SKM-1 (cell line): ENCODE measurements around the gene SERINC3.
A peak's percentile ranks its signal among the peaks of the same experiment; 100 is the strongest.
"Not testable (repeated sequence)": the region's sequence is repeated elsewhere in the genome, so short reads cannot be mapped to it uniquely, and the experiment has no call there.

ENCODE experiments used
- DNase-seq: peaks from one replicate; lab custom pipeline; 2025; ENCODE audit not compliant: unreplicated experiment; lab: John Stamatoyannopoulos, UW

SERINC3 gene

GRCh38 chr20:44494681-44495080 is 27.2 kb downstream of the SERINC3 start:
- DNase-seq, result no peak

GRCh38 chr20:44494266-44494665 is 27.6 kb downstream of the SERINC3 start:
- DNase-seq, result no peak

- DNase-seq, result no peak
Measured at GRCh38 chr20:44491635-44492395, 30.1 kb downstream of the SERINC3 start.

GRCh38 chr20:44489931-44490330 is 31.9 kb downstream of the SERINC3 start:
- DNase-seq, result no peak

GRCh38 chr20:44489223-44489622 is 32.6 kb downstream of the SERINC3 start:
- DNase-seq, result no peak

- DNase-seq, result no peak
Measured at GRCh38 chr20:44488551-44488950, 33.3 kb downstream of the SERINC3 start.

- no peak for DNase-seq
Measured at GRCh38 chr20:44485830-44486198, 36.1 kb downstream of the SERINC3 start.

GRCh38 chr20:44485078-44485829 is 36.6 kb downstream of the SERINC3 start:
- no peak for DNase-seq

GRCh38 chr20:44483112-44483511 is 38.8 kb downstream of the SERINC3 start:
- no peak for DNase-seq

- no peak for DNase-seq
Measured at GRCh38 chr20:44481719-44482416, 40.0 kb downstream of the SERINC3 start.

- no peak for DNase-seq
Measured at GRCh38 chr20:44480097-44480496, 41.8 kb downstream of the SERINC3 start.

GRCh38 chr20:44479643-44480042 is 42.2 kb downstream of the SERINC3 start:
- DNase-seq, result no peak

- DNase-seq, result no peak
Measured at GRCh38 chr20:44478206-44478605, 43.7 kb downstream of the SERINC3 start.

- DNase-seq, result no peak
Measured at GRCh38 chr20:44477151-44477550, 44.7 kb downstream of the SERINC3 start.

- peak; percentile 59 for DNase-seq
Measured at GRCh38 chr20:44475694-44476560, 45.9 kb downstream of the SERINC3 start, which contains the start of gene TTPAL. TTPAL (plus strand) TSS chr20:44475874; CDS start chr20:44480000, 4,126 bp downstream.

GRCh38 chr20:44475372-44475693 is 46.5 kb downstream of the SERINC3 start:
- no peak for DNase-seq

GRCh38 chr20:44472283-44472682 is 49.6 kb downstream of the SERINC3 start:
- not testable (repeated sequence) for DNase-seq

- no peak for DNase-seq
Measured at GRCh38 chr20:44471481-44471882, 50.4 kb downstream of the SERINC3 start.

- no peak for DNase-seq
Measured at GRCh38 chr20:44470327-44470726, 51.5 kb downstream of the SERINC3 start.

- no peak for DNase-seq
Measured at GRCh38 chr20:44468044-44468782, 53.7 kb downstream of the SERINC3 start.
